Ectodermal cell (in vitro differentiated cells): ENCODE results near the gene DLK2.
"Not testable (repeated sequence)": the region's sequence is repeated elsewhere in the genome, so short reads cannot be mapped to it uniquely, and the experiment has no call there.

ENCODE experiments used
- H3K27ac ChIP-seq: 2 replicates; pipeline ENCODE4 v1.7.0; 2013; ENCODE audit warnings: mild to moderate bottlenecking, low read depth, low read length; ENCODE audit not compliant: insufficient read depth, poor library complexity, severe bottlenecking
- H3K27me3 ChIP-seq: 2 replicates; pipeline ENCODE4 v1.7.0; 2013; ENCODE audit warnings: mild to moderate bottlenecking, low read length; ENCODE audit not compliant: insufficient read depth, control insufficient read depth, poor library complexity, severe bottlenecking
- H3K36me3 ChIP-seq: one replicate; pipeline ENCODE4 v1.7.0; 2013; ENCODE audit warnings: low read length; ENCODE audit not compliant: control insufficient read depth, insufficient read depth
- H3K4me1 ChIP-seq: one replicate; pipeline ENCODE4 v1.7.0; 2013; ENCODE audit warnings: low read length; ENCODE audit not compliant: control insufficient read depth, insufficient read depth
- H3K4me3 ChIP-seq: 2 replicates; pipeline ENCODE4 v1.7.0; 2013; ENCODE audit warnings: low read depth, low read length, control low read depth; ENCODE audit not compliant: insufficient read depth
- H3K9me3 ChIP-seq: 2 replicates; pipeline ENCODE4 v1.7.0; 2013; ENCODE audit warnings: mild to moderate bottlenecking, low read length, moderate library complexity; ENCODE audit not compliant: control insufficient read depth
- WGBS, 2 experiments: methylation state at CpG; one replicate each; pipeline ENCODE4 v1.1.7; 2013; ENCODE audit warnings: missing lambda C conversion rate in 2 of 2; 5-methylcytosine and 5-hydroxymethylcytosine counted together

The DLK2 gene

GRCh38 chr6:43468748-43469681 is 13.7 kb upstream of the DLK2 start:
- Histone ChIP-seq H3K4me1 (peaks cover 13% of the 10 kb centered on the region), H3K4me3 (no peak overlapping the region), H3K36me3 (no peaks in the 10 kb centered on the region), H3K27ac (no peak overlapping the region), H3K9me3 (no peaks in the 10 kb centered on the region), H3K27me3 (no peaks in the 10 kb centered on the region)
- WGBS, 2 experiments, result 71% methylated on average over 13 of the region's 13 CpGs

DNA sequence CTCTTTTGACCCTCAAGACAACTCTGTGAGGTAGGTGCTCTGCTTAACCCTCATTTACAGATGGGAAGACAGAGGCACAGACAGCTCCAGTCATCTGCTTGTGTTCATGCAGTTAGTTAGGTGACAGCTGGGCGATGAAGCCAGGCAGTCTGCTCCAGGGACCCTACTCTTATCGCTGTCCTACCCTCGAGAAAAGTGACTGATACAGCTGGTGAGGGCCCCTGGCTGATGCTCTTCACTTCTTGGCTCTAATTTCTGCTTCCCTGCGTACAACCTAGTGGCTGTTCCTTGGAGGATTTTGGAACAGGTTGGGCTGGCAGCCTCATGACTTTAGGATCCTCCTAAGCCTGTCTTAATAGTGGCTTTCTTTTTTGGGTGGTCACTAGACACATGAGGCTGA is 12.9 kb upstream of the DLK2 start:
- no peak overlapping the region for H3K27ac ChIP-seq
- no peaks in the 10 kb centered on the region for H3K9me3 ChIP-seq
- no peaks in the 10 kb centered on the region for H3K36me3 ChIP-seq
- WGBS, 2 experiments, result 93 to 95% methylated on average over 4 of the region's 4 CpGs
- no peaks in the 10 kb centered on the region for H3K27me3 ChIP-seq
- peaks cover 13% of the 10 kb centered on the region for H3K4me1 ChIP-seq
- no peak overlapping the region for H3K4me3 ChIP-seq

DNA sequence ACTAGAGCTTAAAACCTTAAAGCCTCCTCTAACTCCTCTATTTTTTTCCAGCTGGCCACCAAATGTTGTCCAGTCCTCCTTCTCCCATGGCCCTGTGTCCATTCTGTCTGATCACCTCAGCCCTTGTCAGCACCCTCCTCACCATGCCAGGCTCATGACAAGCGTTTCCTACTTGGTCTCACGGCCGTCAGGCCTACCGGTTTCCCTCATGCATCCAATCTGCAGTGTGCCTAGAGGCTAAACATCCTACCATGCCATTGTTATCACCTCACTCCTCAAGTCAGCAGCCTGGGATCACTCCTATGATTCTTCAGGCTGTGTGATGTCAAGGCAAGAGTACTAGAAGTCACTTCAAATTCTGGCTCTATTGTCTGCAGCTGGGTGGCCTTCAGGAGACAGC is 12.4 kb upstream of the DLK2 start:
- H3K36me3 ChIP-seq, result no peaks in the 10 kb centered on the region
- WGBS, 2 experiments, result 88 to 94% methylated on average over 4 of the region's 4 CpGs

DNA sequence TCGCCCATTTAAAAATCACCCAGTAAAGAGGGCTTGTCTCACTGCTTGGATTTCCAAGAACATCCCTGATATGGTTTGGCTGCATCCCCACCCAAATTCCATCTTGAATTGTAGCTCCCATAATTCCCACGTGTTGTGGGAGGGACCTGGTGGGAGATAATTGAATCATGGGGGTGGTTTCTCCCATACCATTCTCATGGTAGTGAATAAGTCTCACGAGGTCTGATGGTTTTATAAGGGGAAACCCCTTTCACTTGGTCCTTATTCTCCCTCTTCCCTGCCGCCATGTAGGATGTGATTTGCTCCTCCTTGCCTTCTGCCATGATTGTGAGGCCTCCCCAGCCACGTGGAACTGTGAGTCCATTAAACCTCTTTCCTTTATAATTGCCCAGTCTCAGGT is 11.9 kb upstream of the DLK2 start:
- not testable (repeated sequence) for H3K27ac ChIP-seq, H3K4me3 ChIP-seq, H3K27me3 ChIP-seq, H3K36me3 ChIP-seq, H3K9me3 ChIP-seq
- peaks cover 13% of the 10 kb centered on the region for H3K4me1 ChIP-seq
- 82 to 83% methylated on average over 4 to 5 of the region's 5 CpGs for WGBS, 2 experiments

More for the DNA sequence above, 12.4 kb upstream of the DLK2 start:
- H3K9me3 ChIP-seq, result no peaks in the 10 kb centered on the region
- H3K4me3 ChIP-seq, result no peak overlapping the region
- no peak overlapping the region for H3K27ac ChIP-seq
- H3K27me3 ChIP-seq, result peaks cover under 1% of the 10 kb centered on the region
- peaks cover 13% of the 10 kb centered on the region for H3K4me1 ChIP-seq

GRCh38 chr6:43465948-43466347 is 10.6 kb upstream of the DLK2 start:
- Histone ChIP-seq H3K27ac (no peak overlapping the region), H3K27me3 (peaks cover 7% of the 10 kb centered on the region), H3K9me3 (no peaks in the 10 kb centered on the region), H3K4me1 (peaks cover 13% of the 10 kb centered on the region), H3K36me3 (no peaks in the 10 kb centered on the region), H3K4me3 (no peak overlapping the region)
- 67 to 76% methylated on average over 2 of the region's 2 CpGs for WGBS, 2 experiments

- Histone ChIP-seq H3K4me1 (peaks cover 11% of the 10 kb centered on the region), H3K27ac (no peak overlapping the region), H3K36me3 (no peaks in the 10 kb centered on the region), H3K4me3 (no peak overlapping the region), H3K9me3 (no peaks in the 10 kb centered on the region), H3K27me3 (peaks cover 7% of the 10 kb centered on the region)
- 88 to 90% methylated on average over 8 of the region's 8 CpGs for WGBS, 2 experiments
These were observed 9.0 kb upstream of the DLK2 start for GRCh38 chr6:43464337-43464736.

- Histone ChIP-seq H3K36me3 (no peaks in the 10 kb centered on the region), H3K4me1 (no peaks in the 10 kb centered on the region), H3K27me3 (peaks cover 16% of the 10 kb centered on the region), H3K27ac (no peak overlapping the region), H3K9me3 (no peaks in the 10 kb centered on the region), H3K4me3 (no peak overlapping the region)
- 75 to 79% methylated on average over 5 of the region's 5 CpGs for WGBS, 2 experiments
These were observed 6.6 kb upstream of the DLK2 start for GRCh38 chr6:43461936-43462335.

- Histone ChIP-seq H3K27ac (no peak overlapping the region), H3K27me3 (peaks cover 34% of the 10 kb centered on the region), H3K36me3 (no peaks in the 10 kb centered on the region), H3K4me1 (no peaks in the 10 kb centered on the region), H3K4me3 (no peak overlapping the region), H3K9me3 (no peaks in the 10 kb centered on the region)
- WGBS, 2 experiments, result 81 to 82% methylated on average over 4 of the region's 4 CpGs
These were observed 4.7 kb upstream of the DLK2 start for GRCh38 chr6:43460032-43460431.

GRCh38 chr6:43459535-43459934 is 4.2 kb upstream of the DLK2 start:
- Histone ChIP-seq H3K4me1 (no peaks in the 10 kb centered on the region), H3K9me3 (no peaks in the 10 kb centered on the region), H3K27ac (no peak overlapping the region), H3K36me3 (no peaks in the 10 kb centered on the region), H3K4me3 (no peak overlapping the region), H3K27me3 (peaks cover 39% of the 10 kb centered on the region)
- WGBS, 2 experiments, result 79 to 83% methylated on average over 1 of the region's 1 CpG

- not testable (repeated sequence) for H3K4me3 ChIP-seq, H3K9me3 ChIP-seq, H3K4me1 ChIP-seq, H3K27ac ChIP-seq, H3K36me3 ChIP-seq
- peaks cover 47% of the 10 kb centered on the region for H3K27me3 ChIP-seq
- WGBS, 2 experiments, result 92 to 95% methylated on average over 15 of the region's 15 CpGs
These were observed 2.8 kb upstream of the DLK2 start for GRCh38 chr6:43458154-43458553.
